ENCODE data around the gene KRT76.

The KRT76 gene

DNA sequence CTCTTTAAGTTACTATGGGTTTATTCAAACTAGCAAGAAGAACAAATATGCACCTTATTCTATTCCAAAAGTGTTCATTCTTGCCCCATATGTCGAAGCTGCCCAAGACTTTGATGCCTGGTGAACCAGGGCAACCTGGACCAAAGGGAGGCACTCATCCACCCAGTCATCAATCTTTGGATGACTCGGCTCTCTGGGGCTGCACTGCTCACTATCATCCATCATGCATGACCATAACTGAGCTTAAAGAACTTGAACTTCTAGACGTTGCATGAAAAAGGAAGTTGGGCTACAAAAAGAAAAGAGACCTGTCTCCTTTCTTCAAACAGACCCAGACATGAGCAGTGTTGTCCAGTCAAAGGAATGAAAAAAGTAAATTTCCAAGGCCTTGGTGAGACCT, 35.6 kb upstream of the KRT76 start:
- DNase-seq = no peak

- no peak for DNase-seq
Observed at GRCh38 chr12:52812073-52812400, 34.9 kb upstream of the KRT76 start.

GRCh38 chr12:52811191-52812072, 34.3 kb upstream of the KRT76 start:
- DNase-seq = no peak

GRCh38 chr12:52810554-52810953, 33.4 kb upstream of the KRT76 start:
- DNase-seq = no peak

- no peak for DNase-seq
Observed at GRCh38 chr12:52809166-52809565, 32.0 kb upstream of the KRT76 start.

DNA sequence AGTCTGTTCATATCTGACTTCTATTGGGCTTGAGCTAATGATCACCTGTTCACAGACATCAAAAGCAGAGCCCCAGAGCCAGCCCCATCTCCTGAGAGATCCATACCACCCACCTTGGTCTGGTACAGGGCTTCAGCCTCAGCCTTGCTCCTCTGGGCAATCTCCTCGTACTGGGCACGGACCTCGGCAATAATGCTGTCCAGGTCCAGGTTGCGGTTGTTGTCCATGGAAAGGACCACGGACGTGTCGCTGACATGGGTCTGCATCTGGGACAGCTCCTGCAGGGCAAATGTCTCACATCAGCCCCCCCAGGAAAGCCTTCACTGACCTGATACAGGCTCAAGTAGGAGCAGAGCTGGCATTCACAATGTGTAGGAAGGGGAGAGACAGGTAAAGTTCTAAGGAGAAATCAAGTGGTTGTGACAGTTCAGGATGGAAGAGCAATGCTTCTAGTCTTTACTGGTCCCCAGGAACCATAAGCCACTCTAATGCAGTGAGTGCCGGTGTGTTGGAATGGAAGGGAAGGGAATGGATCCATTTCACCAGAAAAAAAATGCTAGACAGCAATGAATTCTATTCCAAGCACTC, 31.5 kb upstream of the KRT76 start:
- DNase-seq = no peak

GRCh38 chr12:52807544-52808470, 30.7 kb upstream of the KRT76 start:
- DNase-seq = no peak

DNA sequence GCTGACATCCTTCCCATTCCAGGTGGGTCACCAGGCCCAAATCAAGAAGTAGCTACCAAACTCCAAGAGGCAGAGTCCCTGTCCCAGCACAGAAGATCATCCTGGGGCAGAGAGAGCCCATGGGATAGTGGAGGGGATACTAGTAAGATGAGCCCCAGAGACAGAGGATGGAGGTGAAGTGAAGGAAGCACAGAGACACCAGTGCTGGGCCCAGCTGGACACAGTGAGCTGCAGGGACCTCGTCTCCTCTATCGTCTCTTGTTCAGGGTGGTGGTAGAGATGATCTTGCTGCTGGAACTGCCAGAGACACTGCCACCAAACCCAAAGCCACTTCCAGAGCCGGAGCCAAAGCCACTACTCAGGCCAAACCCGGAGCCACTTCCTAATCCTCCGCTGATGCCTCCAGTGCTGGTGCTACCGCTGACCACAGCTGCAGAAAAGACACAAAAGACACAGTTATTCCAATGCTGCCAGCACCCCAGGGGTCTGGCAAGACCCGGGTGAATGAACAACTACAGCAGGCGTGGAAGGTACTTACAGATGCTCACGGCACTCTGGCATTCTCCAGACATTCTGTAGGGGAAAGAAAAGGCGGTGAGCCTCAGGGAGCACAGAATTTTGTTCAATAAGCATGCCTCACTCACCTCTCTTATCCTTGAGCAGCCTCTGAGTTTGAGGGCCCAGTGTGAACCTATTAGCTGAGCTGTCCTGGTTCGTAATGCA, 29.8 kb upstream of the KRT76 start:
- no peak for DNase-seq

DNA sequence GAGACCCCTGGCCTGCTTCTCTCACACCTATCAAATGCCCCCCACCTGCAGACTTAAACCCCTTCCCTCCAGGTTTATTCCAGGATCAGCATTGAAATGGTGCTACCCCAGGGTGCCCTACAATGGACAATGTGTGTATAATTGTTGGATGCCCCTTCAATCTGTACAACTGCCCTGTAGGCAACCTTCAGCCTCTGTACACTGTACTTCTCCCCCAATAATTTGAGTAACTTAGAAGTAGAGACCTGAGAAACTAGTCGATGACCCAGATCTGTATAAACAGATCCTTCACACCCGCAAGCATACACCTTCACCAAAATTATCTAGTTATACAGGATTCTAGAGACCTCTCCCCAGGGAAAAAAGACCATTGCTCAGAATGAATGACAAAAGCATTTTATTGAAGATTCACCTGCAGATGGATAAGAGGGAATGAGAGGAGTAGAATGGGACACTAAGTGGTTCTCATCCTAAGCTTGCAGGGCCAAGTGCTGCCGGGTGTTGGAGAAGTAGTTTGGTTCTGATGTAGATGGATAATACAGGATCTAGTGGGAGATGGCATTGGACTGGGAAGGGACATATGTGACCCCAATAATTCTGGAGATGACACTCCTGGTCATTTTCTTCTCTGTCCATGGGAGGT, 29.1 kb upstream of the KRT76 start:
- DNase-seq = no peak

DNA sequence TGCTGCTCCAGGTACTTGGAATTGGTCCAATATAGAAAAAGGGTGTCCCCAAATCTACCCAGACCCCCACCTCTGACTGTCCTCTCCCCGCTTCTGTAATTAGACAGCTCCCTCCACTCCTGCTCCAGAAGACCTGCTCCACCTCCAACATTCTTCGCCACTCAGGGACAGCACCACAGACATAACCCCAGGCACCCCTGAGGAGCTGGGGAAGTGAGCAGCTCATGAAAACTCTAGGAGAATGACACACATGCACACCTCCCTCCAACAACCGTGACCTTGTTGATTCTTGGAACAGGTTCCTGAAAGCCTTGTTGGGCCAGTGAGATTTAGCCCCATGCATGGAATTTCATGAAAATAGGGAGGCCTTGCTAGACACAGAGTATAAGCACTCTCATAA, 28.6 kb upstream of the KRT76 start:
- DNase-seq = no peak

GRCh38 chr12:52805000-52805399, 27.9 kb upstream of the KRT76 start:
- DNase-seq = no peak

- no peak for DNase-seq
Observed at GRCh38 chr12:52802442-52802841, 25.3 kb upstream of the KRT76 start.

GRCh38 chr12:52801773-52802172, 24.6 kb upstream of the KRT76 start:
- DNase-seq = no peak

DNA sequence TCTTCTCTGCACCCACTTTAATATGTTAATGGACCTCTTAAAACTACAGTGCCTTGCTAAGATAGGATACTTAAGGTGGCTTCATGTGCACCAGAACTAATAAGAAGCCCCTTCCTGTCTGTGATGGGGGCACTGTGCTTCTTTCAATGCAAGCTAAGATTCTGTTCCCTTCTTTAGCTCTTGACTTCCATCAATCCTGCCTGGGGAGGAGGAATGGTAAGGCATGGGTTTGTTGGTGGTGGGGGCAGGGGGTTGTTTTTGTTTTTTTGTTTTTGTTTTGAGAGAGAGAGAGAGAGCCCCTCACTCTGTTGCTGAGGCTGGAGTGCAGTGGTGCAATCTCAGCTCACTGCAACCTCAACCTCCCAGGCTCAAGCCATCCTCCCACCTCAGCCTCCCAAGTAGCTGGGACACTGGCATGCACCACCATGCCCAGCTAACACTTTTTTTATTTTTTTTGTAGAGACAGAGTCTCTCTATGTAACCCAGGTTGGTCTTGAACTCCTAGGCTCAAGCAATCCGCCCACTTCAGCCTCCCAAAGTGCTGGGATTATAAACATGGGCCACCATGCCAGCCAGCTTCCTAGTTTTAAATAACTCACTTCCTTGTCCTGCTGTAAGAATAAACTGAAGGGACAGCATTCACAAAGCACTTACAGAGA, 23.2 kb upstream of the KRT76 start:
- no peak for DNase-seq

GRCh38 chr12:52799505-52800211, 22.5 kb upstream of the KRT76 start:
- DNase-seq = no peak

DNA sequence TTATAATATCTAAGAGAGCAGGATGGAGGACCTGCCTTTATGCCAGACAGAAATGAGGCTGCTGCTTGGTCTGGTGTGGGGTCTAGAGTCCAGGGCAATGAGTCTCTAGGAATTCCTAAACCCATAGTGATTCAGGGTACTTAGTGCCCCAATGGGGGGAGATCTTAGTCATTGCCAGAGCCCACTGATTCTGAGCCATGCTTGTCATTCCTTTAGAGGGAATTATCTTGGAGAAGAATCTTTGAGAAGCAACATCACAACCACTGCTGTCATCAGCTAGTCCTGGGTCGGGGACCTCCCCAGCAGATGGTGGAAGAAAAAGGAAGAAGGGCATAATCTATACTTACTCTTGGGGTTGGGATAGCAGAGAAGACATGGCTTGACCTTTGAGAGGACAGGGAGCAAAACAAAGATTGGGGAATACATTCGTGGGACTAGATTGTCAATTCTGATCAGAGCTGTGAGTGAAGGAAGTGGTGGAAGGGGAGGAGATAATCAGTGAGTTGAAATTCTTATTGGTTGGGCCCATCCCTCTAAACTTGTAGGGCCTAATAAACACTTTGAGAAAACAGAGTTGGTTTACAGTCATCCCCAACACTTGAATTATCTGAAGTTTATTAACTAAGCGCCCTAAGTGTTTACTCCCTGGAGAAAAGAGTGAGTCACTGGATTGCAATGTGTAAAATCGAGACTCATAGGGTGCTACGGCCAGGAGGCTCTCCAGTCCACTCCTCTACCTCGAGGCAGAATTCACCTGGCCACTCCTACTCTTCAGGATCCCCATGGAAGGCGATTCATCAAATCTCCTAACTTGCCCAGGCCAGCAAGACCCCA, 21.7 kb upstream of the KRT76 start:
- no peak for DNase-seq

DNA sequence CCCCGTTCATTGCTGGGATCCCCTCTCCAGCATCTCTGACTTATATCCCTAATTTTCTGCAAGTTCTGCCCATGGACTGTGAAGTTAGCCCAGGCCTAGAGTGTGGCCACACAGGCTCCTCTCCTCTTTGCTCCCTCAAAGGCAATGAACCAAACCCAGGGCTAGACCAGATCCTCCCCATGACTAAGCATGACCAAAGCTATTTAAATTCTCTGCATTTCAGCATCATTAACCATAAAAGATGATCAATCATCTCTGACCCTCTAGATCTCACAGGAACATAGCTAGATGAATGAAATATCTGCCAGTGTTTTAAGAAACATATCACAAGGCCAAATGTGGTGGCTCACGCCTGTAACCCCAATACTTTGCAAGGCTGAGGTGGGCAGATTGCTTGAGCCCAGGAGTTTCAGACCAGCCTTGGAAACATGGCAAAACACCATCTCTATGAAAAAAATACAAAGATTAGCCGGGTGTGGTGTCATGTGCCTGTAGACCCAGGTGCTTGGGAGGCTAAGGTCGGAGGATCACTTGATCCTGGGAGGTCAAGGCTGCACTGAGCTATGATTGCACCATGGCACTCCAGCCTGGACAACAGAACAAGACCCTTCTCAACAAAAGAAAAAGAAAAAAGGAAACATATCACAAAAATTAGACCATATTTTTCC, 21.0 kb upstream of the KRT76 start:
- DNase-seq = no peak

GRCh38 chr12:52797529-52797894, 20.4 kb upstream of the KRT76 start:
- no peak for DNase-seq

DNA sequence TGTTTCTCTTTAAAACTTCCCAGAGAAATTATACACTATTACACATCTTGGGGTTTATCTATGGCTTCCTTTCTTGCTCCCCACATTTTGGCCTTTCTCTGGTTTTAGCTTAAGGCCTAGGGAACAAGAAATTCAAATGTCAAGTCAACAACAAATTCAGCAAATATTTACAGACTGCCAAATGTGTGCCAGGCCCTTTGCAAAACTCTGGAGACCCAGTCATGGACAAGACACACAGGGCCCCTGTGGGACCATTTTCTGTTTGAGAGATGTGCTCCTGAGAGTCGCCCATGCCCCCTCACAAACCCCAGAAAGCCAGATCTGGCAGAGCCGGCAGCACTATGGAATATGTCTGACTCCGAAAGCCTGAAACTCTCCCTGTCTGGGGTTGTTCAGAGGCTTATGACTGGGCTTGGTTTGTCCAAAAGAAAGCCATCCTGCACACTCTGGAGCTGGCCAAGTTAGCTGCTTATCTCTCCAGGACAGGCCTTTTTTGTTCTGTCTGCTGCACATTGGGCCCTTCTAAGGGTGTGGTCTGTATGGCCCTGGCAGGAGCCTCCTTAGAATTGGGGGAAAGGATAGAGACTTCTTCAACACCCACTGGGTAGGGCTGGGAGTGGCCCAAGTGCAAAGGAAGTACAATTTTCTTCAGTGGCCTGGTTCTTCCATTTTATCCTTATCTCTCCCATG, 19.8 kb upstream of the KRT76 start:
- DNase-seq = no peak
